AG09309 (cell line): Measurements from ENCODE around the gene CNIH2.

Source experiments
- DNase-seq: peaks from one replicate; pipeline ENCODE4 v3.0.0-alpha.2; 2010; ENCODE audit warnings: low read depth
- H3K4me3 ChIP-seq: 2 replicates; pipeline ENCODE4 v1.5.1; 2011; ENCODE audit warnings: mild to moderate bottlenecking, low read depth, low read length, moderate library complexity; ENCODE audit not compliant: control insufficient read depth
- TF ChIP-seq, protein P1 (sequence below): IDR thresholded peaks from 2 replicates; pipeline ENCODE4 v1.5.1; 2011; ENCODE audit warnings: mild to moderate bottlenecking, low read depth, low read length, inconsistent platforms; ENCODE audit not compliant: insufficient read depth, control insufficient read depth; ENCODE audit errors: missing control alignments

The CNIH2 gene

GRCh38 chr11:66286699-66287098, 8.7 kb downstream of the CNIH2 start:
- H3K4me3 ChIP-seq = no peak overlapping the region
- TF ChIP-seq, protein P1, sequence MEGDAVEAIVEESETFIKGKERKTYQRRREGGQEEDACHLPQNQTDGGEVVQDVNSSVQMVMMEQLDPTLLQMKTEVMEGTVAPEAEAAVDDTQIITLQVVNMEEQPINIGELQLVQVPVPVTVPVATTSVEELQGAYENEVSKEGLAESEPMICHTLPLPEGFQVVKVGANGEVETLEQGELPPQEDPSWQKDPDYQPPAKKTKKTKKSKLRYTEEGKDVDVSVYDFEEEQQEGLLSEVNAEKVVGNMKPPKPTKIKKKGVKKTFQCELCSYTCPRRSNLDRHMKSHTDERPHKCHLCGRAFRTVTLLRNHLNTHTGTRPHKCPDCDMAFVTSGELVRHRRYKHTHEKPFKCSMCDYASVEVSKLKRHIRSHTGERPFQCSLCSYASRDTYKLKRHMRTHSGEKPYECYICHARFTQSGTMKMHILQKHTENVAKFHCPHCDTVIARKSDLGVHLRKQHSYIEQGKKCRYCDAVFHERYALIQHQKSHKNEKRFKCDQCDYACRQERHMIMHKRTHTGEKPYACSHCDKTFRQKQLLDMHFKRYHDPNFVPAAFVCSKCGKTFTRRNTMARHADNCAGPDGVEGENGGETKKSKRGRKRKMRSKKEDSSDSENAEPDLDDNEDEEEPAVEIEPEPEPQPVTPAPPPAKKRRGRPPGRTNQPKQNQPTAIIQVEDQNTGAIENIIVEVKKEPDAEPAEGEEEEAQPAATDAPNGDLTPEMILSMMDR = no peak
- DNase-seq = no peak

DNA sequence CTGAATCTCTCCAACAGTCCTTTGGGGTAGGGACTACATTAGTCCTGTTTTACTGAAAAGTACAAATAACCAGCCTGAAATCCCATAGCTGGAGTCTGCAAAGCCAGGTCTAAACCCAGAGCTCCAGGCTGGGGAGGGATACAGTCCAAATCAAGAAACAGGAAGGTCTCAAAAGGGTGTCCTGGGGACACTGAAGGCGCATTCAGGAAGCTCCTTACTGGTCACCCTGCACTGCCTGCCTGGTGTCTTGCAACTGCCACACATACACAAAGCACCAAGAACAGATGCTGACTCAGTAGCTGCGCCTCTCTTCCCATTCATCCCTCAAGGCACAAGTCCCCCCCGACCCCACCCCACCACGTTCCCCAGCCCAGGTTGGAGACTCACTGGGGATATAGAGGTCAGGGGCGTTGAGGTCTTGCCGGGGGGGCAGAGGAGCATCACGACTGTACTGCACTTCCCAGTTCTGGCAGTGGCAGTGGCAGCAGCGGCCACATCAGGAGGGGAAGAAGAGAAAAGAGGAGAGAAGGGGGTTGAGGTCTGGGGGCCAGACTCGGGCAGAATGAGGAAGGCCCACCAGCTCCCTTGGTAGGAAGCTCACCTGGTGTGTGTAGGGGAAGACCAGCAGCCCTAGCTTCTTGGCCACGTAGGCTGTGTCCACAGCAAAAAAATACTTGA, 9.4 kb downstream of the CNIH2 start:
- peak overlapping the region; percentile 76 for H3K4me3 ChIP-seq

GRCh38 chr11:66287889-66288670, 10.1 kb downstream of the CNIH2 start:
- DNase-seq = no peak
- peak overlapping the region; percentile 76 for H3K4me3 ChIP-seq
- TF ChIP-seq, protein P1 = no peak

More for the DNA sequence above, 9.4 kb downstream of the CNIH2 start:
- TF ChIP-seq, protein P1 = no peak
- no peak for DNase-seq

- H3K4me3 ChIP-seq = peak within 1 kb of the TSS; percentile 88
- peak; percentile 99 for DNase-seq
- TF ChIP-seq, protein P1 = no peak
Observed at GRCh38 chr11:66288671-66289547, 10.9 kb downstream of the CNIH2 start, which contains the start of gene YIF1A. Gene YIF1A, minus strand, starts transcription at chr11:66289143. Its CDS starts 158 bp downstream, at chr11:66288985.

GRCh38 chr11:66289548-66290329, 11.8 kb downstream of the CNIH2 start:
- peak overlapping the region; percentile 88 for H3K4me3 ChIP-seq
- TF ChIP-seq, protein P1 = no peak
- peak; percentile 33 for DNase-seq

DNA sequence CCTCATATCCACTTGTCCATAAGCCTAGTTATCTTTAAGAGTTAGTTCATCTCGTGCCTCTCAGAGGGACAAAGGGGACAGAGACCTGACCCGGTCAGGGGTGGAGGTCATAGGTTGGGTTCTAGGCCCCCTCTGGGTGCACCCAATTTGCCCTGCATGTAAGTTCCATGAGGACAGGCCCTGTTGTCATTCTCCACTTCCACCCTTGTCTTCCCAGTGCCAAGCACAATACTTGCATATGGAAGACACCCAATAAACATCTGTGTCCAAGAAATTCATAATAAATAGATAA, 12.3 kb downstream of the CNIH2 start:
- DNase-seq = no peak
- H3K4me3 ChIP-seq = no peak overlapping the region
- TF ChIP-seq, protein P1 = no peak
